K562 (cell line): Measurements from ENCODE around the gene MYO10. TPM values are rescaled to one million over a fixed set of nuclear protein-coding genes. Genes with fewer than 3 reads are reported as not detected.

Experiments used
- ATAC-seq: fragments of 200-7000 bp; cut with Tn5 transposase; 3 replicates; pipeline ENCODE4 v1.9.1; 2020; ENCODE audit warnings: moderate library complexity
- BruUV-seq: library from RNA; stranded (reverse); fragments of 400-500 nt; replicated peaks from 2 replicates; lab custom pipeline; 2021; lab: Mats Ljungman, UMichigan
- CTCF ChIA-PET: fragments of 300-600 bp; formaldehyde crosslinking; extraction: SDS; loops from one replicate; lab custom pipeline; 2021; ENCODE audit warnings: low intra/inter-chr PET ratio; lab: Yijun Ruan, JAX
- POLR2A ChIA-PET: fragments of 300-600, 350-650 bp; sonication (Branson Sonifier 250); formaldehyde crosslinking; extraction: SDS; loops from one replicate; lab custom pipeline; 2021; ENCODE audit warnings: antibody characterized with exemption, inconsistent platforms; lab: Yijun Ruan, JAX
- DNase-seq, 4 experiments: peaks; one replicate each; pipeline versions ENCODE4 v3.0.0 to v3.0.0-alpha.2; 2011 to 2018; ENCODE audit warnings: low spot score in 3 of 4, mixed read lengths in 3 of 4; ENCODE audit errors: extremely low read depth in 1 of 4
- FAIRE-seq: peaks from 2 replicates; lab custom pipeline; 2011; peaks lifted over from hg19 to GRCh38; lab: Jason Lieb, UNC
- H2AFZ ChIP-seq: 2 replicates; pipeline ENCODE4 v1.6.0; 2011; ENCODE audit warnings: low read depth, low read length, control low read depth, inconsistent platforms
- H3K27ac ChIP-seq: fragments of 200-600 bp; 3 replicates; pipeline ENCODE4 v1.8.0; 2011; ENCODE audit warnings: low read depth, mild to moderate bottlenecking, control low read depth, inconsistent platforms, low read length, moderate library complexity, mixed read lengths; ENCODE audit errors: extremely low read depth
- H3K27me3 ChIP-seq, 2 experiments: fragments of 300-600 bp in 1 of 2; 2 replicates in 1 of 2; 3 replicates in 1 of 2; pipeline versions ENCODE4 v1.6.0 to v1.8.0; 2011; ENCODE audit warnings: inconsistent platforms in 2 of 2, low read length in 2 of 2, mild to moderate bottlenecking in 1 of 2, mixed read lengths in 1 of 2, moderate library complexity in 1 of 2; ENCODE audit not compliant: control insufficient read depth in 2 of 2, insufficient read depth in 2 of 2
- H3K36me3 ChIP-seq: fragments of 300-600 bp; 3 replicates; pipeline ENCODE4 v1.8.0; 2011; ENCODE audit warnings: mild to moderate bottlenecking, low read length, inconsistent platforms; ENCODE audit not compliant: control insufficient read depth, insufficient read depth
- H3K4me1 ChIP-seq, 2 experiments: fragments of 200-600 bp in 1 of 2; replicated peaks in 1 of 2; 2 replicates in 1 of 2; 3 replicates in 1 of 2; pipeline versions ENCODE4 v1.5.1 to v1.8.0; 2011; ENCODE audit warnings: inconsistent platforms in 2 of 2, low read length in 2 of 2, mild to moderate bottlenecking in 1 of 2, mixed read lengths in 1 of 2, moderate library complexity in 1 of 2; ENCODE audit not compliant: control insufficient read depth in 2 of 2, insufficient read depth in 2 of 2
- H3K4me2 ChIP-seq: 2 replicates; pipeline ENCODE4 v1.6.1; 2011; ENCODE audit warnings: low read length, control low read depth, inconsistent platforms, mixed read lengths; ENCODE audit not compliant: insufficient read depth
- H3K4me3 ChIP-seq: fragments of 200-600 bp; sonication (generic), shearing (Covaris generic); 2 replicates; pipeline ENCODE4 v1.5.1; 2016; ENCODE audit warnings: control low read depth, inconsistent platforms
- H3K79me2 ChIP-seq: fragments of 200-600 bp; 3 replicates; pipeline ENCODE4 v1.8.0; 2011; ENCODE audit warnings: low read length, inconsistent platforms; ENCODE audit not compliant: control insufficient read depth, insufficient read depth
- H3K9ac ChIP-seq, 2 experiments: 2 replicates each; pipeline versions ENCODE4 v1.6.0 to v1.6.1; 2011; ENCODE audit warnings: low read depth in 2 of 2, low read length in 2 of 2, control low read depth in 1 of 2, inconsistent platforms in 1 of 2, mild to moderate bottlenecking in 1 of 2, mixed read lengths in 1 of 2; ENCODE audit not compliant: insufficient read depth in 1 of 2
- H3K9me1 ChIP-seq: one replicate; pipeline ENCODE4 v1.6.0; 2011; ENCODE audit warnings: inconsistent platforms, mild to moderate bottlenecking, low read length, moderate library complexity; ENCODE audit not compliant: control insufficient read depth, insufficient read depth
- H3K9me3 ChIP-seq: replicated peaks from 2 replicates; pipeline ENCODE4 v1.5.1; 2011; ENCODE audit warnings: low read depth, low read length, inconsistent platforms; ENCODE audit not compliant: control insufficient read depth, insufficient read depth
- H4K20me1 ChIP-seq: replicated peaks from 2 replicates; pipeline ENCODE4 v1.6.1; 2011; ENCODE audit warnings: low read length, inconsistent platforms, mixed read lengths; ENCODE audit not compliant: control insufficient read depth, insufficient read depth
- CBFA2T3 ChIP-seq: fragments of 450-650 bp; IDR thresholded peaks from 2 replicates; pipeline ENCODE4 v1.6.1; 2017
- RAD21 ChIP-seq, 2 experiments: fragments of 250-450 bp in 1 of 2; fragments of 450-650 bp in 1 of 2; sonication (Bioruptor Pico) in 1 of 2; formaldehyde crosslinking in 1 of 2; IDR thresholded peaks in 1 of 2; conservative IDR thresholded peaks in 1 of 2; 2 replicates each; pipeline versions ENCODE4 v1.4.0 to v1.8.0; 2020 to 2022; ENCODE audit warnings: mild to moderate bottlenecking in 2 of 2, moderate library complexity in 1 of 2
- REST ChIP-seq, 2 experiments: fragments of 450-650 bp; formaldehyde crosslinking in 1 of 2; IDR thresholded peaks; 2 replicates each; pipeline versions ENCODE4 v1.4.0 to v1.6.1; 2014 to 2020; ENCODE audit warnings: mild to moderate bottlenecking in 2 of 2, borderline replicate concordance in 1 of 2, low read depth in 1 of 2
- SMC3 ChIP-seq: conservative IDR thresholded peaks from 2 replicates; pipeline ENCODE4 v1.6.1; 2011; ENCODE audit warnings: low read depth, low read length, improper control_type of control experiment; ENCODE audit not compliant: insufficient read depth
- U2AF2 ChIP-seq: fragments of 200-400 bp; formaldehyde crosslinking; optimal IDR thresholded peaks from 2 replicates; pipeline ENCODE3; 2017; ENCODE audit warnings: low read depth, mild to moderate bottlenecking, low read length
- XRCC3 ChIP-seq: fragments of 450-650 bp; IDR thresholded peaks from 2 replicates; pipeline ENCODE4 v1.6.1; 2017; ENCODE audit warnings: mild to moderate bottlenecking, moderate library complexity
- WGBS: fragments of 100-300 bp; shearing (Covaris generic); methylation state at CpG from one replicate; pipeline ENCODE4 v1.1.6; 2016; ENCODE audit warnings: low coverage, mixed read lengths; ENCODE audit not compliant: insufficient coverage; ENCODE audit errors: missing lambda C conversion rate; 5-methylcytosine and 5-hydroxymethylcytosine counted together
- in situ Hi-C: fragments of 300-500 bp; cut with MboI; formaldehyde crosslinking; loops from 4 replicates; pipeline ENCODE4 v1.15.0; 2018; ENCODE audit warnings: inconsistent platforms, mixed read lengths
- intact Hi-C: fragments of 100-400 bp; cut with micrococcal nuclease; formaldehyde crosslinking; loops from 2 replicates; pipeline ENCODE4 v1.14.2; 2022
- polyA plus RNA-seq, 8 experiments: library from polyadenylated mRNA; depleted of rRNA in 4 of 8; stranded (reverse) in 5 of 8; unstranded in 3 of 8; fragments of >200 nt; fragmentation: Nextera tagmentation in 2 of 8; fragmentation: Illumina TruSeq in 1 of 8; extraction: Ambion mirVana in 2 of 8; extraction: Trizol in 1 of 8; gene quantifications; 2 replicates each; pipeline versions ENCODE4 v1.2.1 to v1.2.3, GENCODE V29; 2011 to 2014; ENCODE audit warnings: inconsistent platforms in 1 of 8, missing spikeins in 1 of 8
- total RNA-seq, 7 experiments: library from RNA; depleted of rRNA in 6 of 7; stranded (reverse); fragments of >200 nt in 6 of 7; fragmentation: Illumina TruSeq in 2 of 7; extraction: Trizol in 2 of 7; gene quantifications; 2 replicates each; pipeline versions ENCODE4 v1.2.1 to v1.2.3, GENCODE V29; 2011 to 2021; ENCODE audit warnings: low replicate concordance in 1 of 7
- TF ChIP-seq, protein P1 (sequence below), 2 experiments: IDR thresholded peaks; 2 replicates each; pipeline ENCODE4 v1.6.1; 2011; ENCODE audit warnings: borderline replicate concordance in 1 of 2, control low read depth in 1 of 2, low read depth in 1 of 2, low read length in 1 of 2, mild to moderate bottlenecking in 1 of 2, mixed read lengths in 1 of 2, moderate library complexity in 1 of 2; ENCODE audit not compliant: insufficient read depth in 1 of 2, insufficient read length in 1 of 2, poor library complexity in 1 of 2, severe bottlenecking in 1 of 2; ENCODE audit errors: extremely low read depth in 1 of 2
- TF ChIP-seq, protein P2 (sequence below), 3 experiments: IDR thresholded peaks in 2 of 3; conservative IDR thresholded peaks in 1 of 3; 2 replicates each; pipeline ENCODE4 v1.5.1; 2011 to 2012; ENCODE audit warnings: low read length in 3 of 3, mild to moderate bottlenecking in 3 of 3, control low read depth in 2 of 3, improper control_type of control experiment in 1 of 3, inconsistent platforms in 1 of 3, low read depth in 1 of 3, mixed read lengths in 1 of 3, moderate library complexity in 1 of 3; ENCODE audit not compliant: insufficient read depth in 2 of 3

MYO10 gene
- total and polyA plus RNA-seq, 9 of the 15 experiments (the other 6 are each of a cell fraction or from before 2014, with no cell fraction given): 0.04 to 0.24 TPM; not detected in 7

- no peaks in the 10 kb centered on the region for H4K20me1 ChIP-seq
- H2AFZ ChIP-seq: no peak overlapping the region
- H3K9ac ChIP-seq: no peak overlapping the region
- no peaks in the 10 kb centered on the region for H3K36me3 ChIP-seq
- H3K9me3 ChIP-seq: no peaks in the 10 kb centered on the region
- DNase-seq: peak; percentile 55 to 66 (median 64)
- H3K27me3 ChIP-seq: peaks cover 0 to 12% of the 10 kb centered on the region in 2 experiments; a peak in 2 of 5 replicates
- in situ Hi-C loops: loop anchor here (25.0 kb wide), 1 partner anchor 1521 kb away; no protein-coding TSS in a partner anchor
- ATAC-seq: peak; percentile 75
- no peaks in the 10 kb centered on the region for H3K79me2 ChIP-seq
- no peak overlapping the region for H3K4me2 ChIP-seq
- no peaks in the 10 kb centered on the region for H3K9me1 ChIP-seq
- CTCF ChIA-PET: interaction anchor here (0.6 to 2.5 kb wide), 3 partner anchors 12 to 412 kb away, joined by 6 to 45 read pairs (median 11); no protein-coding TSS in a partner anchor
- no peak overlapping the region for H3K4me3 ChIP-seq
- peak; percentile 82 for FAIRE-seq
- intact Hi-C loops: loop anchor here (1.0 to 5.0 kb wide), 3 partner anchors 341 to 412 kb away; no protein-coding TSS in a partner anchor
- no peaks in the 10 kb centered on the region for H3K4me1 ChIP-seq
- POLR2A ChIA-PET: no interaction called here
- BruUV-seq: no TSS peak
- WGBS: 17% methylated on average over 6 of the region's 6 CpGs
- no peak overlapping the region for H3K27ac ChIP-seq
- TF ChIP-seq, protein P1, sequence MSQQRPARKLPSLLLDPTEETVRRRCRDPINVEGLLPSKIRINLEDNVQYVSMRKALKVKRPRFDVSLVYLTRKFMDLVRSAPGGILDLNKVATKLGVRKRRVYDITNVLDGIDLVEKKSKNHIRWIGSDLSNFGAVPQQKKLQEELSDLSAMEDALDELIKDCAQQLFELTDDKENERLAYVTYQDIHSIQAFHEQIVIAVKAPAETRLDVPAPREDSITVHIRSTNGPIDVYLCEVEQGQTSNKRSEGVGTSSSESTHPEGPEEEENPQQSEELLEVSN (IDR thresholded peaks at IDR 0.05; ENCODE audit: borderline replicate concordance in 1 of 2, extremely low read depth in 1 of 2, insufficient read depth in 1 of 2, insufficient read length in 1 of 2, low read depth in 1 of 2, low read length in 1 of 2, poor library complexity in 1 of 2, severe bottlenecking in 1 of 2): no peak
- peak; percentile 33; the same call in 1 of the 2 replicates for TF ChIP-seq SMC3
- peak; percentile 74 to 82 for TF ChIP-seq RAD21 (CRISPR knock-in tag; conservative IDR thresholded peaks at IDR 0.05 in 1 of 2, IDR thresholded peaks at IDR 0.05 in 1 of 2)
- peak; percentile 65; the same call in 1 of the 2 replicates for TF ChIP-seq REST (IDR thresholded peaks at IDR 0.05; ENCODE audit: borderline replicate concordance)
- TF ChIP-seq REST (CRISPR knock-in tag; IDR thresholded peaks at IDR 0.05; ENCODE audit: low read depth): no peak
- TF ChIP-seq XRCC3: no peak
- TF ChIP-seq U2AF2: no peak
- TF ChIP-seq, protein P2, sequence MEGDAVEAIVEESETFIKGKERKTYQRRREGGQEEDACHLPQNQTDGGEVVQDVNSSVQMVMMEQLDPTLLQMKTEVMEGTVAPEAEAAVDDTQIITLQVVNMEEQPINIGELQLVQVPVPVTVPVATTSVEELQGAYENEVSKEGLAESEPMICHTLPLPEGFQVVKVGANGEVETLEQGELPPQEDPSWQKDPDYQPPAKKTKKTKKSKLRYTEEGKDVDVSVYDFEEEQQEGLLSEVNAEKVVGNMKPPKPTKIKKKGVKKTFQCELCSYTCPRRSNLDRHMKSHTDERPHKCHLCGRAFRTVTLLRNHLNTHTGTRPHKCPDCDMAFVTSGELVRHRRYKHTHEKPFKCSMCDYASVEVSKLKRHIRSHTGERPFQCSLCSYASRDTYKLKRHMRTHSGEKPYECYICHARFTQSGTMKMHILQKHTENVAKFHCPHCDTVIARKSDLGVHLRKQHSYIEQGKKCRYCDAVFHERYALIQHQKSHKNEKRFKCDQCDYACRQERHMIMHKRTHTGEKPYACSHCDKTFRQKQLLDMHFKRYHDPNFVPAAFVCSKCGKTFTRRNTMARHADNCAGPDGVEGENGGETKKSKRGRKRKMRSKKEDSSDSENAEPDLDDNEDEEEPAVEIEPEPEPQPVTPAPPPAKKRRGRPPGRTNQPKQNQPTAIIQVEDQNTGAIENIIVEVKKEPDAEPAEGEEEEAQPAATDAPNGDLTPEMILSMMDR (IDR thresholded peaks at IDR 0.05 in 2 of 3, conservative IDR thresholded peaks at IDR 0.05 in 1 of 3; ENCODE audit: insufficient read depth in 2 of 3, low read depth in 1 of 3, low read length in 3 of 3): peak; percentile 54 to 80 (median 62); a peak in 5 of 6 replicates
- no peak for TF ChIP-seq CBFA2T3
Observed at GRCh38 chr5:16791036-16791705, 144.9 kb downstream of the MYO10 start.
